ENCODE measurements around the gene DBF4B. TPM values are rescaled to one million over a fixed set of nuclear protein-coding genes. Genes with fewer than 3 reads are reported as not detected.
A peak's percentile ranks its signal among the peaks of the same experiment; 100 is the strongest.

The DBF4B gene, protein sequence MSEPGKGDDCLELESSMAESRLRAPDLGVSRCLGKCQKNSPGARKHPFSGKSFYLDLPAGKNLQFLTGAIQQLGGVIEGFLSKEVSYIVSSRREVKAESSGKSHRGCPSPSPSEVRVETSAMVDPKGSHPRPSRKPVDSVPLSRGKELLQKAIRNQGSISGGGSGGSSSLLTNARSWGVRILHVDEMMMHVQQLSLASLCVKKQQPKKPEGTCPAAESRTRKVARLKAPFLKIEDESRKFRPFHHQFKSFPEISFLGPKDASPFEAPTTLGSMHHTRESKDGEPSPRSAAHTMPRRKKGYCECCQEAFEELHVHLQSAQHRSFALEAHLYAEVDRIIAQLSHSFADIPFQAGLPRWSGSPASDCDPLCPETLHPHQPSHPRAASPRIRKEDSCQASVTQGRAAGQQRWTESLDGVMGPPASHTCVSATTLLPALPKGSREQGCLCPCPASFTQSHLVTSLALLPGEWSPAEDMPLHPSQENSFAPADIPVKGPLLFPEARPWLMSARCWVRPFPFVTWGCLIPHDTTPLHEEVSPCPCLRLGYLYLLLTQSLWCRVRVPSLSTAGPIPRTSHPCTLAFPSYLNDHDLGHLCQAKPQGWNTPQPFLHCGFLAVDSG
- total RNA-seq (1 to 10 TPM; 1.4 to 5.3 (median 4.2) TPM), polyA plus RNA-seq (1 to 10 TPM; 3.4 to 3.8 TPM)
- long read RNA-seq, donor 1, partial matches to known transcripts: 0 of 4 reads
- long read RNA-seq, donor 1, other reads (novel, unspliced or antisense): 3 of 4 reads
- long read RNA-seq, donor 2, partial matches to known transcripts: 0 of 3 reads
- long read RNA-seq, donor 2, other reads (novel, unspliced or antisense): 2 of 3 reads
- long read RNA-seq, donor 3, partial matches to known transcripts: 0 of 1 reads
- long read RNA-seq, donor 3, other reads (novel, unspliced or antisense): 1 of 1 reads

DNA sequence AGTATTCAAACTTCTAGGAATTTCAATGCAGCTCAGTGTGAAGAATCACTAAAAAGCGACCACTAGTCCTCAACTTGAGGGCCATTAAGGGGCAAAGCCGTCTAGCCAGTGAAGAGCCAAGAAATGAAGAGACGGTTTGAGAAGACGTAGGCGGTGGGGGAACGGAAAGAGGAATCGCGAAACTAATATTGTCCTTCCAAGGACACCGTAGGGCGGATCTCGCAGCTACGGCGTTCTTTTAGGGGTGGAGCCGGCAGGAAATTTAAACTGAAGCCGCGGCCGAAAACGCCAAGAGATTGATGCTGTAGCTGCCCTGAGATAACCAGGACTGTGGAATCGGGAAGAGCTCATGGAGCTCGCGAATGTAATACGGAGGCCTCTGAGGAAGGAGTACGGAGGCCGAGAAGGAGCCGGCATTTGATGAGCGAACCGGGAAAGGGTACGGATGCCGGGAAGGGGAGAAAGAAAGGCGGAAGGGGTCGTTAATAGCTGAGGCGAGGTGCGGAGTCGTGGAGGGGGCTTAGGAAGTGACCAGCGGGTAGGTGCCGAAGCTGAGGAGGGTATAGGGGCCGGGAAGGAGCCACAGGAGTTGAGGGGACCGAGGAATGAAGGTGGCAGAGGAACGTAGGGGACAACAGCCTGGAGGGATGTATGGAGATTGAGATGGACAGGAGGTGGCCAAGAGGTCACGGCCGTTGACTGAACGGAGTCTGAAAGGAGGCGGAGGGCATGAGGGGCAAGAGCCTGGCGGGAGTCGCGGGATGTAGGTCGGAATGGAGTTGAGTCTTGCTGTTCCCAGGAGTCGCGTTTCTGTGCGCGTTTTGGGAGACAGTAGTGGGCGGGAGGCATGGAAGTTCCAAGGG is at the start of gene DBF4B:
DBF4B (plus strand) TSS at position 265 of the 863 bp plus-strand sequence; CDS start at position 421, 156 bp downstream.
- peak within 1 kb of the TSS; percentile 49 to 90 (median 75) for H3K4me3 ChIP-seq
- H3K27ac ChIP-seq: peak within 1 kb of the TSS; percentile 30 to 88 (median 82)
- no peaks in the 10 kb centered on the region for H3K9me3 ChIP-seq
- peaks cover 0 to 4% (median 0%) of the 10 kb centered on the region in 9 donors for H3K27me3 ChIP-seq
- WGBS, 4 donors: 0 to 1% (median 0%) methylated on average over 52 of the region's 52 CpGs
- H3K4me1 ChIP-seq: peaks cover 0 to 21% (median 9%) of the 10 kb centered on the region in 12 donors
- TF ChIP-seq POLR2A (IDR thresholded peaks at IDR 0.05): peak in 1 of 2 donors; percentile 13
- TF ChIP-seq, protein P1, sequence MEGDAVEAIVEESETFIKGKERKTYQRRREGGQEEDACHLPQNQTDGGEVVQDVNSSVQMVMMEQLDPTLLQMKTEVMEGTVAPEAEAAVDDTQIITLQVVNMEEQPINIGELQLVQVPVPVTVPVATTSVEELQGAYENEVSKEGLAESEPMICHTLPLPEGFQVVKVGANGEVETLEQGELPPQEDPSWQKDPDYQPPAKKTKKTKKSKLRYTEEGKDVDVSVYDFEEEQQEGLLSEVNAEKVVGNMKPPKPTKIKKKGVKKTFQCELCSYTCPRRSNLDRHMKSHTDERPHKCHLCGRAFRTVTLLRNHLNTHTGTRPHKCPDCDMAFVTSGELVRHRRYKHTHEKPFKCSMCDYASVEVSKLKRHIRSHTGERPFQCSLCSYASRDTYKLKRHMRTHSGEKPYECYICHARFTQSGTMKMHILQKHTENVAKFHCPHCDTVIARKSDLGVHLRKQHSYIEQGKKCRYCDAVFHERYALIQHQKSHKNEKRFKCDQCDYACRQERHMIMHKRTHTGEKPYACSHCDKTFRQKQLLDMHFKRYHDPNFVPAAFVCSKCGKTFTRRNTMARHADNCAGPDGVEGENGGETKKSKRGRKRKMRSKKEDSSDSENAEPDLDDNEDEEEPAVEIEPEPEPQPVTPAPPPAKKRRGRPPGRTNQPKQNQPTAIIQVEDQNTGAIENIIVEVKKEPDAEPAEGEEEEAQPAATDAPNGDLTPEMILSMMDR (IDR thresholded peaks at IDR 0.05): no peak
- peaks cover 0 to 3% (median 0%) of the 10 kb centered on the region in 9 donors for H3K36me3 ChIP-seq
- intact Hi-C loops (cut with DNase I): loop anchor here in 1 of 10 donors (10.0 kb wide), 1 partner anchor 56 kb away; no protein-coding TSS in a partner anchor
- ATAC-seq: peak; percentile 63 to 92 (median 88)
- DNase-seq: peak; percentile 78 to 90 (median 81)

DNA sequence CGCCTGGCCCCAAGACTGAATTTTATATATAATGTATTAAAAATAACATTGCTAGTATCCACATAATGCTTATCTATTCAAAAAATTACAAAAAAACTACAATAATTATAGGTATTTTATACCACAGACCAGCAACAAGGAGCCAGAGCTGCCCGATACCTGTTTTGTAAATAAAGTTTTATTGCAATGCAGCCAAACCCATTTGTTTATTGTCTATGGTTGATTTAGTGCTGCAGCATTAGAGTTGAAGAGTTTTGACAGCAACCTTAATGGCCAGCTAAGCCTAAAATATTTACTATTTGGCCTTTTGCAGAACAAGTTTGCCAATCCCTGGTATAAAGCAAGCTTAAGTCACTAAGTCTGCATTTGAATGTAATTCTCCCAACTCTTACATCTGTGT is 46.6 kb upstream of the DBF4B start:
- Histone ChIP-seq H3K27ac (no peak overlapping the region), H3K36me3 (no peaks in the 10 kb centered on the region), H3K27me3 (peaks cover 3 to 15% (median 11%) of the 10 kb centered on the region in 9 donors), H3K4me1 (peaks cover 0 to 3% (median 0%) of the 10 kb centered on the region in 12 donors), H3K9me3 (no peaks in the 10 kb centered on the region), H3K4me3 (no peak overlapping the region)
- intact Hi-C loops (cut with DNase I): no loop called here
- WGBS, 4 donors: 93 to 100% (median 98%) methylated on average over 2 of the region's 2 CpGs
- ATAC-seq: no peak
- DNase-seq: no peak
- TF ChIP-seq, protein P1 (IDR thresholded peaks at IDR 0.05): no peak
- TF ChIP-seq POLR2A (IDR thresholded peaks at IDR 0.05): no peak

DNA sequence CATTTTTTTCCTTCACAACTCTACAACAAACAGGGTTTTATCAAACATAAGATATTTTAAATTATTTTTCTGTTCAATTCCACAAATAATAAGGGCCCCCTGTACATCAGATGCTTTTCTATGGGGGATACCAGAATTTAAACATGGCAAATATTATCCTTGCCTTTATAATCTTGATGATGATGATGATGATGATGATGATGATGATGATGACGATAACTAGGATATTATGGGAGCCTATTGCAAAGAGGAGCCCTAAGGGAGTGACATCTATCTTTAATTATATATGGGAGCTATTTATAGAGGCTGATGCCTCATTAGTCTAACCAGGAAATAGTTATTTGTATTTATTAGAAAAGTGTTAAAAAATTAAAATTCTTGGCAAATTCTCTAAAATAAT is 45.4 kb upstream of the DBF4B start:
- ATAC-seq (no peak), DNase-seq (no peak)
- Histone ChIP-seq H3K27me3 (peaks cover 0 to 5% (median 0%) of the 10 kb centered on the region in 9 donors), H3K36me3 (no peaks in the 10 kb centered on the region), H3K27ac (no peak overlapping the region), H3K9me3 (no peaks in the 10 kb centered on the region), H3K4me3 (no peak overlapping the region), H3K4me1 (no peaks in the 10 kb centered on the region)
- intact Hi-C loops (cut with DNase I): no loop called here
- 73 to 83% (median 78%) methylated on average over 1 of the region's 1 CpG for WGBS, 4 donors
- no peak for TF ChIP-seq POLR2A (IDR thresholded peaks at IDR 0.05)
- TF ChIP-seq, protein P1 (IDR thresholded peaks at IDR 0.05): no peak
